GM12878 (cell line): Measurements from ENCODE around the gene LRRC61. TPM values are rescaled to one million over a fixed set of nuclear protein-coding genes. Genes with fewer than 3 reads are reported as not detected.

Experiments
- ATAC-seq: fragments of 200-7000 bp; cut with Tn5 transposase; 3 replicates; pipeline ENCODE4 v1.9.1; 2020; ENCODE audit warnings: mild to moderate bottlenecking, moderate library complexity
- BruUV-seq: library from RNA; stranded (reverse); fragments of 400-500 nt; replicated peaks from 2 replicates; lab custom pipeline; 2021; lab: Mats Ljungman, UMichigan
- CTCF ChIA-PET: fragments of 300-600 bp; sonication (Branson Sonifier 250); formaldehyde crosslinking; extraction: SDS; loops from one replicate; lab custom pipeline; 2021; ENCODE audit warnings: inconsistent platforms; lab: Yijun Ruan, JAX
- POLR2A ChIA-PET: fragments of 350-600 bp; formaldehyde crosslinking; extraction: SDS; loops from one replicate; lab custom pipeline; 2021; ENCODE audit warnings: inconsistent platforms; lab: Charles Lee
- RAD21 ChIA-PET: fragments of 300-600 bp; sonication (Branson Sonifier 250); formaldehyde crosslinking; loops from one replicate; lab custom pipeline; 2023; ENCODE audit warnings: antibody characterized with exemption; ENCODE audit not compliant: unreplicated experiment; lab: Charles Lee
- SMC1A ChIA-PET: fragments of 300-600 bp; sonication (Branson Sonifier 250); formaldehyde crosslinking; loops from one replicate; lab custom pipeline; 2023; ENCODE audit not compliant: unreplicated experiment, uncharacterized antibody; lab: Charles Lee
- DNase-seq: peaks from one replicate; pipeline ENCODE4 v3.0.0-alpha.2; 2011; ENCODE audit warnings: low read depth, low spot score
- FAIRE-seq: peaks from 3 replicates; lab custom pipeline; 2011; peaks lifted over from hg19 to GRCh38; lab: Jason Lieb, UNC
- H2AFZ ChIP-seq: 2 replicates; pipeline ENCODE4 v1.6.0; 2011; ENCODE audit warnings: low read depth, low read length, control low read depth; ENCODE audit not compliant: control insufficient read depth
- H3K27ac ChIP-seq: 2 replicates; pipeline ENCODE4 v1.5.1; 2011; ENCODE audit warnings: control low read depth; ENCODE audit not compliant: control insufficient read depth, insufficient read depth
- H3K27me3 ChIP-seq, 2 experiments: replicated peaks in 1 of 2; 2 replicates each; pipeline versions ENCODE4 v1.6.0 to v1.6.1; 2011; ENCODE audit warnings: low read length in 1 of 2; ENCODE audit not compliant: control insufficient read depth in 2 of 2, insufficient read depth in 2 of 2
- H3K36me3 ChIP-seq, 2 experiments: 2 replicates each; pipeline ENCODE4 v1.5.1; 2011; ENCODE audit warnings: low read length in 1 of 2; ENCODE audit not compliant: control insufficient read depth in 2 of 2, insufficient read depth in 2 of 2
- H3K4me1 ChIP-seq: 2 replicates; pipeline ENCODE4 v1.6.1; 2011; ENCODE audit warnings: mild to moderate bottlenecking, low read length, moderate library complexity, mixed read lengths; ENCODE audit not compliant: control insufficient read depth, insufficient read depth
- H3K4me2 ChIP-seq: 2 replicates; pipeline ENCODE4 v1.6.0; 2011; ENCODE audit warnings: control low read depth; ENCODE audit not compliant: control insufficient read depth, insufficient read depth
- H3K4me3 ChIP-seq: fragments of 200-600 bp; sonication (generic); 2 replicates; pipeline ENCODE4 v1.5.1; 2016
- H3K79me2 ChIP-seq: 2 replicates; pipeline ENCODE4 v1.6.0; 2011; ENCODE audit warnings: low read length; ENCODE audit not compliant: control insufficient read depth, insufficient read depth
- H3K9ac ChIP-seq: 2 replicates; pipeline ENCODE4 v1.8.0; 2011; ENCODE audit warnings: low read length, control low read depth, mixed read lengths; ENCODE audit not compliant: control insufficient read depth, insufficient read depth
- H3K9me3 ChIP-seq: replicated peaks from 3 replicates; pipeline ENCODE4 v1.5.1; 2011; ENCODE audit warnings: mild to moderate bottlenecking, low read length; ENCODE audit not compliant: control insufficient read depth, insufficient read depth
- H4K20me1 ChIP-seq: 2 replicates; pipeline ENCODE4 v1.6.0; 2011; ENCODE audit not compliant: control insufficient read depth, insufficient read depth
- DPF2 ChIP-seq: fragments of 450-650 bp; IDR thresholded peaks from 2 replicates; pipeline ENCODE4 v1.6.1; 2017; ENCODE audit warnings: mild to moderate bottlenecking
- HDAC6 ChIP-seq: fragments of 200-600 bp; sonication (generic); IDR thresholded peaks from one replicate; pipeline ENCODE4 v1.8.0; 2017; ENCODE audit warnings: antibody characterized with exemption; ENCODE audit not compliant: unreplicated experiment
- IKZF1 ChIP-seq: fragments of 450-650 bp; conservative IDR thresholded peaks from 2 replicates; pipeline ENCODE4 v1.6.1; 2017; ENCODE audit warnings: antibody characterized with exemption, mild to moderate bottlenecking
- MEF2B ChIP-seq: fragments of 450-650 bp; IDR thresholded peaks from 2 replicates; pipeline ENCODE4 v1.6.1; 2018; ENCODE audit warnings: mild to moderate bottlenecking, moderate library complexity; ENCODE audit not compliant: partially characterized antibody, poor library complexity, severe bottlenecking
- NFYA ChIP-seq: IDR thresholded peaks from 2 replicates; pipeline ENCODE4 v1.6.1; 2011; ENCODE audit warnings: low read depth, mild to moderate bottlenecking, low read length, improper control_type of control experiment, borderline replicate concordance
- NR2F1 ChIP-seq: fragments of 450-650 bp; conservative IDR thresholded peaks from 2 replicates; pipeline ENCODE4 v1.6.1; 2017; ENCODE audit warnings: mild to moderate bottlenecking
- NRF1 ChIP-seq: conservative IDR thresholded peaks from 2 replicates; pipeline ENCODE4 v1.6.1; 2011; ENCODE audit warnings: mild to moderate bottlenecking, low read depth, low read length, improper control_type of control experiment
- RUNX3 ChIP-seq: IDR thresholded peaks from 2 replicates; pipeline ENCODE4 v1.6.1; 2012; ENCODE audit warnings: low read length, inconsistent platforms
- SP1 ChIP-seq: IDR thresholded peaks from one replicate; pipeline ENCODE4 v1.6.1; 2011; ENCODE audit warnings: low read depth, low read length
- SUPT20H ChIP-seq: IDR thresholded peaks from 2 replicates; pipeline ENCODE4 v1.6.1; 2011; ENCODE audit warnings: low read depth, mild to moderate bottlenecking, low read length, moderate library complexity, borderline replicate concordance; ENCODE audit not compliant: control insufficient read depth
- ZBED1 ChIP-seq: IDR thresholded peaks from 2 replicates; pipeline ENCODE4 v1.6.1; 2016; ENCODE audit warnings: borderline replicate concordance
- ZNF274 ChIP-seq: IDR thresholded peaks from one replicate; pipeline ENCODE4 v1.8.0; 2011; ENCODE audit not compliant: insufficient read length, insufficient read depth
- ZSCAN29 ChIP-seq: fragments of 450-650 bp; IDR thresholded peaks from 2 replicates; pipeline ENCODE4 v1.6.1; 2017; ENCODE audit warnings: mild to moderate bottlenecking, moderate library complexity
- whole genome bisulfite sequencing: methylation state at CpG from one replicate; pipeline ENCODE4 v1.1.6; 2016; ENCODE audit warnings: low lambda C conversion rate; ENCODE audit not compliant: insufficient replicate concordance, insufficient coverage; ENCODE audit errors: missing lambda C conversion rate; 5-methylcytosine and 5-hydroxymethylcytosine counted together
- in situ Hi-C: fragments of 300-500 bp; cut with MboI; formaldehyde crosslinking; loops from 9 replicates; pipeline ENCODE4 v1.14.3; 2018; ENCODE audit warnings: mixed read lengths
- intact Hi-C: fragments of 100-400 bp; cut with micrococcal nuclease; formaldehyde crosslinking; loops from one replicate; pipeline ENCODE4 v1.14.2; 2022; ENCODE audit not compliant: unreplicated experiment
- polyA plus RNA-seq, 11 experiments: library from polyadenylated mRNA; depleted of rRNA in 4 of 11; unstranded in 6 of 11; stranded (reverse) in 5 of 11; fragments of >200 nt; fragmentation: Nextera tagmentation in 4 of 11; fragmentation: Illumina TruSeq in 1 of 11; extraction: Ambion mirVana in 4 of 11; extraction: Trizol in 1 of 11; gene quantifications; 1 replicate in 1 of 11; 2 replicates in 10 of 11; pipeline versions ENCODE4 v1.2.1 to v1.2.3, GENCODE V29; 2011 to 2016; ENCODE audit warnings: inconsistent platforms in 2 of 11, missing spikeins in 2 of 11, low read depth in 1 of 11
- total RNA-seq, 4 experiments: library from RNA; depleted of rRNA in 3 of 4; stranded (reverse); fragments of >200 nt in 3 of 4; fragmentation: Illumina TruSeq in 1 of 4; extraction: Trizol in 1 of 4; gene quantifications; 2 replicates each; pipeline versions ENCODE4 v1.2.1 to v1.2.3, GENCODE V29; 2013 to 2021
- TF ChIP-seq, protein P1 (sequence below): IDR thresholded peaks from 2 replicates; pipeline ENCODE4 v1.6.1; 2011; ENCODE audit warnings: borderline replicate concordance, low read depth, mild to moderate bottlenecking, moderate library complexity, low read length; ENCODE audit not compliant: insufficient read depth, poor library complexity, severe bottlenecking
- TF ChIP-seq, protein P2 (sequence below): fragments of 450-650 bp; IDR thresholded peaks from 2 replicates; pipeline ENCODE4 v1.6.1; 2016; ENCODE audit warnings: mild to moderate bottlenecking, moderate library complexity, borderline replicate concordance

LRRC61 gene
- total and polyA plus RNA-seq, 10 of the 15 experiments (the other 5 are each of a cell fraction or from before 2014, with no cell fraction given) = 1.4 to 54.2 (median 21.8) TPM

DNA sequence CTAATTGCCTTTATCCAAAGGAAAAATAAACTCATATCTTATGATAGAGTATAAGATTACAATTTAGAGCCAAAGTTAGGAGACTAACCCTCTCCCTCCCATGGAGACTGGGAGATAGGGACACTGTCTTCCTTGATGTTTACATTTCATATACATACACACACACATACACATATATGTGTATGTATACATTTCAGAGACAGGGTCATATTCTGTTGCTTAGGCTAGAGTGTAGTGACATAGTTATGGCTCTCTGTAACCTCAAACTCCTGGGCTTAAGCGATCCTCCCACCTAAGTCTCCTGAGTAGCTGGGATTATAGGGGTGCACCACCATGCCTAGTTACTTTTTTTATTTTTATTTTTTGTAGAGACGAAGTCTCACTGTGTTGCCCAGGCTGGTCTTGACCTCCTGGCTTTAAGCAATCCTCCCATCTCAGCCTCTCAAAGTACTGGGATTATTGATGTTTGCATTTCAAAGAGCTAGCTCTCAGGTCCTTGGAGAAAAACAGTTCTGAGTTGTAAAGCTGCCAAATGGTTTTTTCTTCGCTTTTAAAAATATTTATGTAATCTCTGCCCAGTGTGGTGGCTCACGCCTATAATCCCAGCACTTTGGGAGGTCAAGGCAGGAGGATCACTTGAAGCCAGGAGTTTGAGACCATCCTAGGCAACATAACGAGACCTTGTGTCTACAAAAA is 37.4 kb downstream of the LRRC61 start:
- ChIA-PET RAD21 (interaction anchor here (0.9 to 1.6 kb wide), 2 partner anchors 35 to 46 kb away, joined by 4 read pairs; no protein-coding TSS in a partner anchor), CTCF (interaction anchor here (1.0 kb wide), 1 partner anchor 17 kb away, joined by 5 read pairs; no protein-coding TSS in a partner anchor), SMC1A (interaction anchor here (1.5 kb wide), 1 partner anchor 17 kb away, joined by 9 read pairs; no protein-coding TSS in a partner anchor), POLR2A (no interaction called here)
- TF ChIP-seq ZSCAN29 = no peak
- TF ChIP-seq, protein P1, sequence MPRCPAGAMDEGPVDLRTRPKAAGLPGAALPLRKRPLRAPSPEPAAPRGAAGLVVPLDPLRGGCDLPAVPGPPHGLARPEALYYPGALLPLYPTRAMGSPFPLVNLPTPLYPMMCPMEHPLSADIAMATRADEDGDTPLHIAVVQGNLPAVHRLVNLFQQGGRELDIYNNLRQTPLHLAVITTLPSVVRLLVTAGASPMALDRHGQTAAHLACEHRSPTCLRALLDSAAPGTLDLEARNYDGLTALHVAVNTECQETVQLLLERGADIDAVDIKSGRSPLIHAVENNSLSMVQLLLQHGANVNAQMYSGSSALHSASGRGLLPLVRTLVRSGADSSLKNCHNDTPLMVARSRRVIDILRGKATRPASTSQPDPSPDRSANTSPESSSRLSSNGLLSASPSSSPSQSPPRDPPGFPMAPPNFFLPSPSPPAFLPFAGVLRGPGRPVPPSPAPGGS = no peak
- no peak for TF ChIP-seq NFYA
- TF ChIP-seq ZBED1 = no peak
- TF ChIP-seq MEF2B = no peak
- no peak for TF ChIP-seq ZNF274
- no peak for TF ChIP-seq DPF2
- no peak for TF ChIP-seq NR2F1
- TF ChIP-seq HDAC6 = no peak
- TF ChIP-seq SP1 = no peak
- no peak for TF ChIP-seq SUPT20H
- no peak for TF ChIP-seq RUNX3
- no peak for TF ChIP-seq IKZF1
- TF ChIP-seq, protein P2, sequence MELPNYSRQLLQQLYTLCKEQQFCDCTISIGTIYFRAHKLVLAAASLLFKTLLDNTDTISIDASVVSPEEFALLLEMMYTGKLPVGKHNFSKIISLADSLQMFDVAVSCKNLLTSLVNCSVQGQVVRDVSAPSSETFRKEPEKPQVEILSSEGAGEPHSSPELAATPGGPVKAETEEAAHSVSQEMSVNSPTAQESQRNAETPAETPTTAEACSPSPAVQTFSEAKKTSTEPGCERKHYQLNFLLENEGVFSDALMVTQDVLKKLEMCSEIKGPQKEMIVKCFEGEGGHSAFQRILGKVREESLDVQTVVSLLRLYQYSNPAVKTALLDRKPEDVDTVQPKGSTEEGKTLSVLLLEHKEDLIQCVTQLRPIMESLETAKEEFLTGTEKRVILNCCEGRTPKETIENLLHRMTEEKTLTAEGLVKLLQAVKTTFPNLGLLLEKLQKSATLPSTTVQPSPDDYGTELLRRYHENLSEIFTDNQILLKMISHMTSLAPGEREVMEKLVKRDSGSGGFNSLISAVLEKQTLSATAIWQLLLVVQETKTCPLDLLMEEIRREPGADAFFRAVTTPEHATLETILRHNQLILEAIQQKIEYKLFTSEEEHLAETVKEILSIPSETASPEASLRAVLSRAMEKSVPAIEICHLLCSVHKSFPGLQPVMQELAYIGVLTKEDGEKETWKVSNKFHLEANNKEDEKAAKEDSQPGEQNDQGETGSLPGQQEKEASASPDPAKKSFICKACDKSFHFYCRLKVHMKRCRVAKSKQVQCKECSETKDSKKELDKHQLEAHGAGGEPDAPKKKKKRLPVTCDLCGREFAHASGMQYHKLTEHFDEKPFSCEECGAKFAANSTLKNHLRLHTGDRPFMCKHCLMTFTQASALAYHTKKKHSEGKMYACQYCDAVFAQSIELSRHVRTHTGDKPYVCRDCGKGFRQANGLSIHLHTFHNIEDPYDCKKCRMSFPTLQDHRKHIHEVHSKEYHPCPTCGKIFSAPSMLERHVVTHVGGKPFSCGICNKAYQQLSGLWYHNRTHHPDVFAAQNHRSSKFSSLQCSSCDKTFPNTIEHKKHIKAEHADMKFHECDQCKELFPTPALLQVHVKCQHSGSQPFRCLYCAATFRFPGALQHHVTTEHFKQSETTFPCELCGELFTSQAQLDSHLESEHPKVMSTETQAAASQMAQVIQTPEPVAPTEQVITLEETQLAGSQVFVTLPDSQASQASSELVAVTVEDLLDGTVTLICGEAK = no peak
- no peak for TF ChIP-seq NRF1
- H3K9me3 ChIP-seq = no peaks in the 10 kb centered on the region
- H3K4me2 ChIP-seq = no peak overlapping the region
- no peaks in the 10 kb centered on the region for H3K79me2 ChIP-seq
- FAIRE-seq = no peak
- intact Hi-C loops (no loop called here), in situ Hi-C loops (loop anchor here (5.0 kb wide), 1 partner anchor 52 kb away; no protein-coding TSS in a partner anchor)
- H3K4me3 ChIP-seq = no peak overlapping the region
- no TSS peak for BruUV-seq
- no peak overlapping the region for H3K9ac ChIP-seq
- DNase-seq = no peak
- H3K36me3 ChIP-seq = no peaks in the 10 kb centered on the region
- no peak overlapping the region for H2AFZ ChIP-seq
- WGBS = 88% methylated on average over 5 of the region's 5 CpGs
- peaks cover 29% of the 10 kb centered on the region for H3K4me1 ChIP-seq
- no peak overlapping the region for H3K27ac ChIP-seq
- H4K20me1 ChIP-seq = no peaks in the 10 kb centered on the region
- no peak for ATAC-seq
- H3K27me3 ChIP-seq = no peaks in the 10 kb centered on the region
